Peyer's patch (tissue), 4 donors: ENCODE results near the gene KRTAP13-4. TPM values are rescaled to one million over a fixed set of nuclear protein-coding genes. Genes with fewer than 3 reads are reported as not detected.

Experiments
- DNase-seq, 3 donors: peaks; one replicate each; pipeline ENCODE4 v3.0.0-alpha.2; 2017 to 2019
- H3K27ac ChIP-seq, 4 donors: fragments of 200-600 bp; sonication (generic); one replicate each; pipeline ENCODE4 v1.5.1; 2016 to 2019
- H3K27me3 ChIP-seq, 2 donors: fragments of 200-600 bp; sonication (generic); one replicate each; pipeline ENCODE4 v1.5.1; 2019
- H3K36me3 ChIP-seq, 3 donors: fragments of 200-600 bp; sonication (generic); one replicate each; pipeline ENCODE4 v1.5.1; 2016 to 2019
- H3K4me1 ChIP-seq, 4 donors: fragments of 200-600 bp; sonication (generic); one replicate each; pipeline ENCODE4 v1.5.1; 2016 to 2019
- H3K4me3 ChIP-seq, 4 donors: fragments of 200-600 bp; sonication (generic); 1 replicate in 3 of 4; 2 replicates in 1 of 4; pipeline ENCODE4 v1.5.1; 2016 to 2019; ENCODE audit warnings: mild to moderate bottlenecking in 1 of 4
- H3K9me3 ChIP-seq, 4 donors: fragments of 200-600 bp; sonication (generic); one replicate each; pipeline ENCODE4 v1.5.1; 2016 to 2019; ENCODE audit warnings: mild to moderate bottlenecking in 1 of 4
- CTCF ChIP-seq, 6 experiments: fragments of 450-650 bp in 4 of 6; fragments of 200-600 bp in 2 of 6; sonication (generic) in 1 of 6; IDR thresholded peaks; one replicate each; pipeline ENCODE4 v1.5.1; 2017 to 2019; ENCODE audit warnings: antibody characterized with exemption in 6 of 6, mild to moderate bottlenecking in 3 of 6, moderate library complexity in 1 of 6
- POLR2A ChIP-seq, 2 donors: fragments of 450-650 bp; IDR thresholded peaks; one replicate each; pipeline ENCODE4 v1.5.1; 2017; ENCODE audit warnings: antibody characterized with exemption in 2 of 2, mild to moderate bottlenecking in 2 of 2, moderate library complexity in 2 of 2
- total RNA-seq, 4 donors: library from RNA; depleted of rRNA; stranded (reverse); fragments of >200 nt; gene quantifications; one replicate each; pipeline ENCODE4 v1.1.0, GENCODE V29; 2016

Gene KRTAP13-4
- total RNA-seq, 4 donors from 2014 or later, result not detected

DNA sequence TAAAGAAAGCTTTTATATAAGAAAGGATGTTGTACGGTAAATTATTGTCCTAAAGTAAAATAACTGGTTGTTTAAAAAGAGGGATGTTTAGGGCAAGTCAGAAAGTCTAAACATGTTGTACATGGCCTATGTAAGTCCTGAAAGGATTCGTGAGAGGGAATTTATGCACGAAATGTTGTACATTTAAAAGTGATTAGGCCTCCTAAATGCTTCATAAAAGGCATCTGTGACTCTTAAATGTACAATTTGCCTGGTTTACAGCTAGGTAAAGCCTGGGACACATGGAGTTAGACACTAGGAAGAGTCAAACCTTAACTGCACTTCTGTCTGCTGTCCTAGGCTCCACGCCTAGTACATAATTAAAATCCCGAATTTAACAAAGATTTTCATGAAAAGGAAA lies 14.0 kb upstream of the KRTAP13-4 start:
- Histone ChIP-seq H3K27ac (no peak overlapping the region), H3K27me3 (no peaks in the 10 kb centered on the region), H3K9me3 (no peaks in the 10 kb centered on the region), H3K4me1 (no peaks in the 10 kb centered on the region), H3K4me3 (no peak overlapping the region), H3K36me3 (no peaks in the 10 kb centered on the region)
- no peak for TF ChIP-seq POLR2A (IDR thresholded peaks at IDR 0.05)
- TF ChIP-seq CTCF (IDR thresholded peaks at IDR 0.05), result no peak
- DNase-seq, result no peak

DNA sequence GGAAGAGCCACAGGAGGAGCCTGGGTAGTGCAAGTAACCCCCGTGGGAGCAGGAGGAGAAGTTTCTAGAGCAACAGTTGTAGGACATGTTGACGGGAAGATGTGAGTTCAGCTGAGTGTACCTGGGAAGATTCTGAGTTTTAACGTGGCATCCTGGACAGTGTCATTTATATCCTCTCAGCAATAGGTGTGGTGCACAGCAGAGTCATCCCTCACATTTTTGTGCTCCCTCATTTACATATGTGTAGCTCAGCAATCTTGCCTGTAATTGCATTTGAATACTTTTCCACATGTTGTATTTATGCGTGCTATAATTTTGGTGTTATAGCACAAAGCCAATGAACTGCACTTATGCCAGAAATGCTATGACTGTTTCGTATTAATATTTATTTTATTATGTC lies 4.2 kb upstream of the KRTAP13-4 start, which contains the start of gene KRTAP13-3:
Gene KRTAP13-3, minus strand, starts transcription at position 101 of the 400 bp plus-strand sequence. Its CDS starts 14 bp downstream, at position 87.
- no peaks in the 10 kb centered on the region for H3K27me3 ChIP-seq
- no peaks in the 10 kb centered on the region for H3K4me1 ChIP-seq
- H3K27ac ChIP-seq, result no peak within 1 kb of the TSS
- DNase-seq, result no peak
- H3K36me3 ChIP-seq, result no peaks in the 10 kb centered on the region
- H3K4me3 ChIP-seq, result no peak within 1 kb of the TSS
- TF ChIP-seq CTCF (IDR thresholded peaks at IDR 0.05), result no peak
- TF ChIP-seq POLR2A (IDR thresholded peaks at IDR 0.05), result no peak
- H3K9me3 ChIP-seq, result no peaks in the 10 kb centered on the region

GRCh38 chr21:30426731-30427130 lies 3.3 kb upstream of the KRTAP13-4 start:
- no peaks in the 10 kb centered on the region for H3K4me1 ChIP-seq
- DNase-seq, result no peak
- no peaks in the 10 kb centered on the region for H3K27me3 ChIP-seq
- no peaks in the 10 kb centered on the region for H3K9me3 ChIP-seq
- H3K36me3 ChIP-seq, result no peaks in the 10 kb centered on the region
- no peak overlapping the region for H3K27ac ChIP-seq
- TF ChIP-seq POLR2A (IDR thresholded peaks at IDR 0.05) (no peak), CTCF (IDR thresholded peaks at IDR 0.05) (no peak)
- no peak overlapping the region for H3K4me3 ChIP-seq

DNA sequence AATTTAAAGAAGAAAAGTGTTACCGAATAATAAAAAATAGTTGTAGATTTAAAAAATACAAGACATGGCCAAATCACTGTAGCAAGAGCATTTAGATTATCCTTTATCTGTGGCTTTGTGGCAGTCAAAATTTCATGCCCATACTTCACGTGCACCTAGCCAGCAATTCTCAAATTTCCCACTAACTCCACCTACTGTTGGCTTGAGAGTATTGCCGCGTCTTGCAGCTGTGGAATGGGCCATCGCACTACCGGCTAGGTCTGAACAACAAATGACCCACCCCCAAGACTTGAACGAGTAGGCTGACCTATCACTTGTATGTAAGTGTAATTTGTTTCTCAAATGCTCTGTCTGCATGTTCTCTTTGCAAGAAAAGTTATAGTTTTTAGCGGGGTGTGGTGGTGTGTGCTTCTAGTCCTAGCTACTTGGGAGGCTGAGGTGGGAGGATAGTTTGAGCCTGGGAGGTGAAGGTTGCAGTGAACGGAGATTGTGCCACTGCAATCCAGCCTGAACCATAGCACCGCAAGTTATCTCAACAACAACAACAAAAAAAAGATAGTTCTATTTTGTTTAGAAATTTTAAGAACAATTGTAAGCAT lies 4.1 kb downstream of the KRTAP13-4 start:
- Histone ChIP-seq H3K4me1 (no peaks in the 10 kb centered on the region), H3K4me3 (no peak overlapping the region), H3K36me3 (no peaks in the 10 kb centered on the region), H3K27ac (no peak overlapping the region), H3K9me3 (no peaks in the 10 kb centered on the region), H3K27me3 (no peaks in the 10 kb centered on the region)
- TF ChIP-seq POLR2A (IDR thresholded peaks at IDR 0.05) (no peak), CTCF (IDR thresholded peaks at IDR 0.05) (peak in 4 of 6 experiments; percentile 25 to 36 (median 28))
- no peak for DNase-seq

DNA sequence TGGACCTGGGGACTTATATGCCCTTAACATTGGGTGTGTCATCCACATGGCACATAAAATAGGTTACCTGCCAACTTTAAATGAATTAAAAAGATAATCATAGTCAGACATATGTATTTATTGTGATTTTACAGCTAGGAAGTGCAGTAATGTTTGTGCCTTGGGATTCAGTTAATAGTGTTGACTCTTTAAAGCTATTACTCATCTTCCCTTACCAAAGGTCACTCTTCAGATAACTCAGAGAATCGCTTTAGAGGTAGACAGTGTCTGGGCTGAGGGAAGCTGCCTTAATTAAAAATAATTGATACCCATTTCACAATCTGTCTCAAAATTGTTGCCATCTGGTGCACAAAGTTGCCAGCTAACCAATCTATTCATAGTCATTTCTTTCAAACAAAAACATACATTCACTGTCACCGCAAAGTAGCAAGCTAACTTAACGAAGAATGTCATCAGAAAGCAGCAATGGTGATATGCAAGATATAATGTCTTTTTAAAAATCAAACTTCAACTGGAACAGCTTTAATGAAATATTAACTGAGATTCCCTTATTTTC lies 7.1 kb downstream of the KRTAP13-4 start:
- Histone ChIP-seq H3K4me3 (no peak overlapping the region), H3K27ac (no peak overlapping the region), H3K9me3 (no peaks in the 10 kb centered on the region), H3K4me1 (no peaks in the 10 kb centered on the region), H3K36me3 (no peaks in the 10 kb centered on the region), H3K27me3 (no peaks in the 10 kb centered on the region)
- DNase-seq, result no peak
- TF ChIP-seq POLR2A (IDR thresholded peaks at IDR 0.05) (no peak), CTCF (IDR thresholded peaks at IDR 0.05) (no peak)
